Loucy (cell line): ENCODE data around the gene VDAC1.
"Not testable (repeated sequence)": the region's sequence is repeated elsewhere in the genome, so short reads cannot be mapped to it uniquely, and the experiment has no call there.

Experiments used
- H2AFZ ChIP-seq: fragments of 200-600 bp; sonication (generic); 2 replicates; pipeline ENCODE4 v1.6.0; 2016; ENCODE audit warnings: antibody characterized with exemption, mild to moderate bottlenecking, low read length, moderate library complexity
- H3F3A ChIP-seq: fragments of 200-600 bp; 2 replicates; pipeline ENCODE4 v1.6.0; 2016; ENCODE audit warnings: antibody characterized with exemption, low read depth, mild to moderate bottlenecking
- H3K27me3 ChIP-seq: fragments of 200-600 bp; sonication (generic); 2 replicates; pipeline ENCODE4 v1.6.1; 2014; ENCODE audit warnings: low read length, mild to moderate bottlenecking; ENCODE audit not compliant: insufficient read depth, poor library complexity, severe bottlenecking
- H3K36me3 ChIP-seq: fragments of 200-600 bp; sonication (generic); 2 replicates; pipeline ENCODE4 v1.6.1; 2016; ENCODE audit warnings: low read length; ENCODE audit not compliant: insufficient read depth
- H3K4me1 ChIP-seq: fragments of 200-600 bp; sonication (generic); 2 replicates; pipeline ENCODE4 v1.5.1; 2014; ENCODE audit warnings: low read length, mild to moderate bottlenecking; ENCODE audit not compliant: insufficient read depth, poor library complexity, severe bottlenecking
- H3K4me2 ChIP-seq: fragments of 200-600 bp; sonication (generic); 2 replicates; pipeline ENCODE4 v1.6.0; 2014; ENCODE audit warnings: antibody characterized with exemption, low read length, low read depth, mild to moderate bottlenecking; ENCODE audit not compliant: poor library complexity, severe bottlenecking
- H3K4me3 ChIP-seq: fragments of 200-600 bp; sonication (generic); 2 replicates; pipeline ENCODE4 v1.5.1; 2014; ENCODE audit warnings: low read length, mild to moderate bottlenecking, mixed read lengths; ENCODE audit not compliant: poor library complexity, severe bottlenecking
- H3K79me2 ChIP-seq: fragments of 200-600 bp; sonication (generic); 2 replicates; pipeline ENCODE4 v1.6.1; 2014; ENCODE audit warnings: low read length; ENCODE audit not compliant: insufficient read depth
- H3K9ac ChIP-seq: fragments of 200-600 bp; sonication (generic); 2 replicates; pipeline ENCODE4 v1.6.0; 2014; ENCODE audit warnings: mild to moderate bottlenecking, low read depth, low read length, moderate library complexity; ENCODE audit not compliant: poor library complexity, severe bottlenecking
- H3K9me2 ChIP-seq: fragments of 200-600 bp; sonication (generic); replicated peaks from 2 replicates; pipeline ENCODE4 v1.6.1; 2016; ENCODE audit warnings: low read depth, low read length, mixed read lengths
- H3K9me3 ChIP-seq: fragments of 200-600 bp; sonication (generic); 2 replicates; pipeline ENCODE4 v1.6.1; 2014; ENCODE audit warnings: mild to moderate bottlenecking, antibody characterized with exemption, low read length, low read depth; ENCODE audit not compliant: insufficient read depth
- H4K20me1 ChIP-seq: fragments of 200-600 bp; sonication (generic); 2 replicates; pipeline ENCODE4 v1.6.0; 2014; ENCODE audit warnings: antibody characterized with exemption, low read length, mild to moderate bottlenecking; ENCODE audit not compliant: insufficient read depth, poor library complexity, severe bottlenecking
- CTCF ChIP-seq: fragments of 200-600 bp; sonication (generic); conservative IDR thresholded peaks from 2 replicates; pipeline ENCODE4 v1.5.1; 2014; ENCODE audit warnings: mild to moderate bottlenecking, antibody characterized with exemption, low read length
- EZH2phosphoT487 ChIP-seq: fragments of 200-600 bp; IDR thresholded peaks from 2 replicates; pipeline ENCODE4 v1.6.1; 2018; ENCODE audit warnings: antibody characterized with exemption, mild to moderate bottlenecking, moderate library complexity, borderline replicate concordance

Gene VDAC1

GRCh38 chr5:133939668-133940067 is 65.1 kb downstream of the VDAC1 start:
- no peak overlapping the region for H3K4me2 ChIP-seq
- no peaks in the 10 kb centered on the region for H3K79me2 ChIP-seq
- H3K4me3 ChIP-seq, result no peak overlapping the region
- H2AFZ ChIP-seq, result no peak overlapping the region
- TF ChIP-seq EZH2phosphoT487, result no peak
- no peak for TF ChIP-seq CTCF
- no peak overlapping the region for H3K9ac ChIP-seq
- no peaks in the 10 kb centered on the region for H3F3A ChIP-seq
- no peaks in the 10 kb centered on the region for H3K4me1 ChIP-seq
- no peaks in the 10 kb centered on the region for H4K20me1 ChIP-seq
- H3K9me3 ChIP-seq, result no peaks in the 10 kb centered on the region
- no peaks in the 10 kb centered on the region for H3K27me3 ChIP-seq
- no peaks in the 10 kb centered on the region for H3K9me2 ChIP-seq
- H3K36me3 ChIP-seq, result no peaks in the 10 kb centered on the region

- TF ChIP-seq EZH2phosphoT487 (no peak), CTCF (no peak)
- no peaks in the 10 kb centered on the region for H3K36me3 ChIP-seq
- no peaks in the 10 kb centered on the region for H3K4me1 ChIP-seq
- H3K27me3 ChIP-seq, result no peaks in the 10 kb centered on the region
- no peaks in the 10 kb centered on the region for H3K79me2 ChIP-seq
- H2AFZ ChIP-seq, result no peak overlapping the region
- H3K9ac ChIP-seq, result no peak overlapping the region
- H3K9me3 ChIP-seq, result no peaks in the 10 kb centered on the region
- no peak overlapping the region for H3K4me2 ChIP-seq
- H4K20me1 ChIP-seq, result no peaks in the 10 kb centered on the region
- H3K9me2 ChIP-seq, result no peaks in the 10 kb centered on the region
- H3K4me3 ChIP-seq, result no peak overlapping the region
- no peaks in the 10 kb centered on the region for H3F3A ChIP-seq
These were observed 65.8 kb downstream of the VDAC1 start for GRCh38 chr5:133938929-133939328.

- Histone ChIP-seq H3K9me2 (no peaks in the 10 kb centered on the region), H3K4me3 (no peak overlapping the region), H3K9ac (no peak overlapping the region), H3K27me3 (no peaks in the 10 kb centered on the region), H3K9me3 (no peaks in the 10 kb centered on the region), H3K36me3 (no peaks in the 10 kb centered on the region), H3K4me2 (no peak overlapping the region), H2AFZ (no peak overlapping the region), H3K79me2 (no peaks in the 10 kb centered on the region), H4K20me1 (no peaks in the 10 kb centered on the region), H3K4me1 (no peaks in the 10 kb centered on the region), H3F3A (no peaks in the 10 kb centered on the region)
- no peak for TF ChIP-seq CTCF
- TF ChIP-seq EZH2phosphoT487, result no peak
These were observed 66.5 kb downstream of the VDAC1 start for GRCh38 chr5:133938039-133938821.

- not testable (repeated sequence) for H3K9ac ChIP-seq, H2AFZ ChIP-seq, H4K20me1 ChIP-seq, H3K79me2 ChIP-seq, H3K4me3 ChIP-seq, H3F3A ChIP-seq, H3K4me2 ChIP-seq, H3K9me3 ChIP-seq, H3K36me3 ChIP-seq, H3K4me1 ChIP-seq, H3K27me3 ChIP-seq, H3K9me2 ChIP-seq
These were observed 67.1 kb downstream of the VDAC1 start for GRCh38 chr5:133937628-133938027.
